VCaP (cell line): ENCODE measurements around the gene ALDH4A1.

ENCODE experiments used
- H3K27ac ChIP-seq: fragments of 450-650 bp; 2 replicates; pipeline ENCODE4 v1.5.1; 2017
- CTCF ChIP-seq: fragments of 450-650 bp; conservative IDR thresholded peaks from 2 replicates; pipeline ENCODE4 v1.5.1; 2017; ENCODE audit warnings: mild to moderate bottlenecking, moderate library complexity

ALDH4A1 gene

GRCh38 chr1:18931730-18932129, 29.4 kb upstream of the ALDH4A1 start:
- TF ChIP-seq CTCF = no peak
- no peak overlapping the region for H3K27ac ChIP-seq

GRCh38 chr1:18929686-18930085, 27.3 kb upstream of the ALDH4A1 start:
- H3K27ac ChIP-seq = no peak overlapping the region
- no peak for TF ChIP-seq CTCF

DNA sequence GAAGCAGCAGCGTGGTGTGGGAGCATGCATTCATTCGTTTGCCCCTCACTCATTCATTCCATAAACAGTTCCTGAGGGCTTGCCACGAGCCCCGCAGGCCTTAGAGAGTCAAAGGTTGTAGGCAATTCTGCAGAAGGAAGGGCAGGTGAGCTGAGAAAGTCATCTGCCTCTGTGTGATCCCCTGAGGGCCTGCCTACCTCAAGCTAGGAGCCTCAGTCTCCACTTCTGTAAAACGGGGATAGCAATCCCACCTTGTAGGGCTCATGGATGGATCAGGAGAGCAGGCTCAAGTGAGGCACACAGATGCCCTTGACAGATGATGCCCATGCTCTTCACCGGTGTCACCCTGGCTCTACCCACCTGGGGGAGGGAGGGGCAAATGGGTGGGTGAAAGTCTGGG, 26.6 kb upstream of the ALDH4A1 start:
- no peak for TF ChIP-seq CTCF
- H3K27ac ChIP-seq = no peak overlapping the region

GRCh38 chr1:18928406-18928805, 26.1 kb upstream of the ALDH4A1 start:
- TF ChIP-seq CTCF = no peak

GRCh38 chr1:18927654-18928272, 25.4 kb upstream of the ALDH4A1 start:
- no peak overlapping the region for H3K27ac ChIP-seq
- no peak for TF ChIP-seq CTCF

More at GRCh38 chr1:18928406-18928805, 26.1 kb upstream of the ALDH4A1 start:
- no peak overlapping the region for H3K27ac ChIP-seq

DNA sequence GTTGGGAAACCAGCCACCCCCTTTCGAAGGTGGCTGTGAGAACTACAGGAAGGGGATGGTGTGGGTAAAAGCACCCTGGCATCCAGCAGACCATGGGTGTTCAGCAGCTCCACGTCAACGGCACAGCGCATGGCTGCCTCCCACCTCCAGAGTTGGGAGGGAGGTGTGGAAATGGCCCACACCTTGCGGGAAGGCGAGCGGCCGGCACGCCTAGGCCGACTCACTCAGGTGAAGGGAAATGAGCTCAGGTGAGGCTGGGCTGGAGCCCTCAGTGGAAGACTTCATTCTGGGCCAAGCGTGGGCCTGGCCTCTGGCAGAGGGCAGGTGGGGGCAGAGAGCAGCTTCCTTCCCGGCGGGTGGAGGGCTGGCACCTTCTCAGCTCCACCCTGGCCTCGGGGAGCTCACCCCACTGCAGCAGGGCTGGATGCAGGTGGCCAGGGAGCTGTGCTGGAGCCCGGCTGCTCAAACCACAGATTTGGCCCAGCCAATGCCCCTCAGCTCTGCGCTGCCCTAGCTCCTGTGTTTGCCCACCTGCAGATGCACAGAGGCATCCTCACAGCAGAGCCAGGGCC, 24.8 kb upstream of the ALDH4A1 start:
- no peak overlapping the region for H3K27ac ChIP-seq
- no peak for TF ChIP-seq CTCF

DNA sequence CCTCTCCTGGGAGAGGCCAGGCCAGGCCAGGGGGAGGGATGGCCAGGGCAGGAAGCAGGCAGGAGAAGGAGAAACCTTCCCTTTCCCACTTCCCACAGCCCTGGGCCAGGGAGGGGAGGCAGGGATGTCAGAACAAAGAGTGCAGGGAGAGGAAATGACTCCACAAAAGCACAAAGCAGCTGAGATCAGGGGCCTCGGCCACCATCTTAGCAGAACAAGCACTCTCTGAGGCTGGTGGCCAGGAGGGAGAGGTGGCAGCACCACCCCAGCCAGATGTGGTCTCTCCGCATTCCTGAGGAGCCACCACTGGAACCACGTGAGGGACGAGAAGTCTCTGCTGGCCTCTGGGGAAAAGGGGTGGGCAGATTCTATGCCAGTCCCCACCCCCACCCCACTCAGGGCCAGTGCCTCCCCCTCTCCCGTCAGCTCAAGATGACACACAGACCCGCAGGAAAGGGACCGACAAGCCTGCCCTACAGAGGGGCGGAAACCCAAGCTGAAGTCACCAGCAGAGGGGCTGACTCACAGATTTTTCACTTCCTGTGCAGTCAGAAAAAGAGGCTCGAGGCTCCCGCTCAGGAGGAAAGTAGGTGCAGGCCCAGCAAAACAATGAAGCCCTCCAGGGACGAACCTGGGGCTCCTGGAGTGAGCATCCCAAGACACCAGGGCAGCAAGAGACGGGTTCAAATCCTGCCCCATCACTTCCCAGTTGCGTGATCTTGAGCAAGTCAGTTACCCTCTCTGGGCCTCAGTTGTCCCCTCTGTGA, 24.1 kb upstream of the ALDH4A1 start:
- no peak for TF ChIP-seq CTCF
- H3K27ac ChIP-seq = no peak overlapping the region
